NB4 (cell line): ENCODE measurements around the gene OPA3.

Experiments used
- CTCF ChIP-seq: IDR thresholded peaks from one replicate; pipeline ENCODE4 v1.5.1; 2012; ENCODE audit warnings: low read depth, low read length
- MYC ChIP-seq: IDR thresholded peaks from 2 replicates; pipeline ENCODE4 v1.6.1; 2011; ENCODE audit warnings: low read depth, low read length
- POLR2A ChIP-seq: IDR thresholded peaks from 2 replicates; pipeline ENCODE4 v1.6.1; 2011; ENCODE audit warnings: mild to moderate bottlenecking; ENCODE audit not compliant: insufficient read length; ENCODE audit errors: extremely low read depth
- TF ChIP-seq, protein P1 (sequence below): IDR thresholded peaks from 2 replicates; pipeline ENCODE4 v1.6.1; 2011; ENCODE audit warnings: low read depth, low read length

DNA sequence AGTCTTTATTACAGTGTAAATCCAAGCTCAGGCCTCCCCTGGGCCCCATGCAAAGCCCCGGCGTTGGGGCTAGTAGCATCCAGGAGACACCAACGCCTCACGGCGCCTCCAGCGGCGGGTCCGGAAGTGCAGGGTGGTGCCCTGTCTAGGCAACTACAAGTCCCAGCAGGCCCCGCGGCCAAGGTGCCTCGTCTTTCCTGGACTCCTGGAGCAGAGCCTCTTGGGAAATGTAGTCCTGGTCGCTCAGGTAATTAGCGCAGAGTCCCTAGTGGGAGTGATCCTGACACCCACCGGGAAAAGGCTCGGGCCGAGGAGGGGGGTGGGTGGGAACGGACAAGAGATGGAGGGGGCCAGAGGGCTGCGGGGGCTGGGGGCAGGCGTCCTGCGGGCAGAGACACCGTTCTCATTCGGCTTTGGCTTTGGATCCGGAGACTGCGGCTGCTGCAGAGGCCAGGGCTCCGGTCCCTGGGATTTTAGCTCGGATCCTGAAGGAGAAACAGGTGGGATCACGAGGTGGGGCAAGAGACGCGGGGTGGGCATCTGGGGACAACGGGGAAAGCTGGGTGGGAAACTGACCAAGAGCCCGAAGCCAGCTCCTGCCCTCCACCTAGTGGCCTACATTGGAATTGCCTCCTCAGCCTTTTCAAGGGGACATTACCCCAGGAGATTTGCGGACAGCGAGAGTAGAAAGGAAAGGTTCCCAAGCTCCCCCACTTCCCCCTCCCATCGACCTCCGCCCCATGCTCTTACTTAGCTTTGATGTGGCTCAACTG, 99.1 kb downstream of the OPA3 start:
- TF ChIP-seq POLR2A (no peak), CTCF (peak; percentile 71), MYC (peak; percentile 43; the same call in 1 of the 2 replicates)
- TF ChIP-seq, protein P1, sequence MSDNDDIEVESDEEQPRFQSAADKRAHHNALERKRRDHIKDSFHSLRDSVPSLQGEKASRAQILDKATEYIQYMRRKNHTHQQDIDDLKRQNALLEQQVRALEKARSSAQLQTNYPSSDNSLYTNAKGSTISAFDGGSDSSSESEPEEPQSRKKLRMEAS = peak; percentile 36; the same call in 1 of the 2 replicates
